Prostate gland (tissue), 2 donors: ENCODE results near the gene ALDH3A1.

ENCODE experiments used
- POLR2A ChIP-seq: fragments of 450-650 bp; IDR thresholded peaks from one replicate; pipeline ENCODE4 v1.6.1; 2016; ENCODE audit warnings: antibody characterized with exemption, mild to moderate bottlenecking
- POLR2AphosphoS5 ChIP-seq: sonication (generic); formaldehyde crosslinking; IDR thresholded peaks from one replicate; pipeline ENCODE4 v1.6.1; 2017; ENCODE audit warnings: antibody characterized with exemption
- TF ChIP-seq, protein P1 (sequence below), 4 experiments: fragments of 200-600 bp in 2 of 4; fragments of 450-650 bp in 2 of 4; sonication (generic) in 2 of 4; IDR thresholded peaks; 1 replicate in 3 of 4; 2 replicates in 1 of 4; pipeline ENCODE4 v1.5.1; 2016 to 2019; ENCODE audit warnings: antibody characterized with exemption in 4 of 4, mild to moderate bottlenecking in 2 of 4, moderate library complexity in 2 of 4

DNA sequence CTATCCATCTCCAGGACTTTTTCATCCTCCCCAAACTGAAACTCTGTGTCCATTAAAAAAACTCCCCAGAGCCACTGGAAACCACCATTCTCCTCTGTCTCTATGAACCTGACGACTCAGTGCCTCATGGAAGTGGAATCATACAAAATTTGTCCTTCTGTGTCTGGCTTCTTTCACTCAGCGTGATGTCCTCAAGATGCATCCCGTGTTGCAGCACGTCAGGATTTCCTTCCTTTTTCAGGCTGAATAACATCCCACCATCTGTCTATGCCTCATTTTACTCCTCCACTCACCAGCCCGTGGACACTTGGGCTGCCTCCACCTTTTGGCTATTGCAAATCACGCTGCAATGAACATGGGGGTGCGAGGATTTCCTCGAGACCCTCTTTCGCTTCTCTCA, 12.6 kb upstream of the ALDH3A1 start:
- TF ChIP-seq, protein P1, sequence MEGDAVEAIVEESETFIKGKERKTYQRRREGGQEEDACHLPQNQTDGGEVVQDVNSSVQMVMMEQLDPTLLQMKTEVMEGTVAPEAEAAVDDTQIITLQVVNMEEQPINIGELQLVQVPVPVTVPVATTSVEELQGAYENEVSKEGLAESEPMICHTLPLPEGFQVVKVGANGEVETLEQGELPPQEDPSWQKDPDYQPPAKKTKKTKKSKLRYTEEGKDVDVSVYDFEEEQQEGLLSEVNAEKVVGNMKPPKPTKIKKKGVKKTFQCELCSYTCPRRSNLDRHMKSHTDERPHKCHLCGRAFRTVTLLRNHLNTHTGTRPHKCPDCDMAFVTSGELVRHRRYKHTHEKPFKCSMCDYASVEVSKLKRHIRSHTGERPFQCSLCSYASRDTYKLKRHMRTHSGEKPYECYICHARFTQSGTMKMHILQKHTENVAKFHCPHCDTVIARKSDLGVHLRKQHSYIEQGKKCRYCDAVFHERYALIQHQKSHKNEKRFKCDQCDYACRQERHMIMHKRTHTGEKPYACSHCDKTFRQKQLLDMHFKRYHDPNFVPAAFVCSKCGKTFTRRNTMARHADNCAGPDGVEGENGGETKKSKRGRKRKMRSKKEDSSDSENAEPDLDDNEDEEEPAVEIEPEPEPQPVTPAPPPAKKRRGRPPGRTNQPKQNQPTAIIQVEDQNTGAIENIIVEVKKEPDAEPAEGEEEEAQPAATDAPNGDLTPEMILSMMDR (IDR thresholded peaks at IDR 0.05): no peak
- TF ChIP-seq POLR2AphosphoS5 (no peak), POLR2A (no peak)
